ENCODE measurements around the gene C1orf159.

C1orf159 gene

DNA sequence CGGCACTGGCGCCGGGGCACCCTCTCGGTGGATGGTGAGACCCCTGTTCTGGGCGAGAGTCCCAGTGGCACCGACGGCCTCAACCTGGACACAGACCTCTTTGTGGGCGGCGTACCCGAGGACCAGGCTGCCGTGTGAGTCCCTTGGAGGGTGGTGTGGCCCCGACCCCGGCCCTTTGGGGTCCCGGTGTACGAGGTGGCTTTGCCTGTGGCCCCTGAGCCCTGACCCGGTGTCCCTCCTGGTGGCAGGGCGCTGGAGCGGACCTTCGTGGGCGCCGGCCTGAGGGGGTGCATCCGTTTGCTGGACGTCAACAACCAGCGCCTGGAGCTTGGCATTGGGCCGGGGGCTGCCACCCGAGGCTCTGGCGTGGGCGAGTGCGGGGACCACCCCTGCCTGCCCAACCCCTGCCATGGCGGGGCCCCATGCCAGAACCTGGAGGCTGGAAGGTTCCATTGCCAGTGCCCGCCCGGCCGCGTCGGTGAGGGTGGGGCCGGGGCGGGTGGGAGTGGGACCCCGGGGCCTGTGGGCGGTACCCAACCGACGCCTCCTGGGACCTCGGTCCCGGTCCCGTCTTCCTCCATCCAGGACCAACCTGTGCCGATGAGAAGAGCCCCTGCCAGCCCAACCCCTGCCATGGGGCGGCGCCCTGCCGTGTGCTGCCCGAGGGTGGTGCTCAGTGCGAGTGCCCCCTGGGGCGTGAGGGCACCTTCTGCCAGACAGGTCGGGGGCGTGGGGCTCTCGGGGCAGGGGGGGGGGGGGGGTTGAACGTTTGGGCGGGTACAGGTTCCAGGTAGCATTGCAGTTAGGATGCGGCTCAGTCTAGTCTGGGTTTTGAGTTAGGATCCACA, 66.3 kb downstream of the C1orf159 start:
- FAIRE-seq: no peak

DNA sequence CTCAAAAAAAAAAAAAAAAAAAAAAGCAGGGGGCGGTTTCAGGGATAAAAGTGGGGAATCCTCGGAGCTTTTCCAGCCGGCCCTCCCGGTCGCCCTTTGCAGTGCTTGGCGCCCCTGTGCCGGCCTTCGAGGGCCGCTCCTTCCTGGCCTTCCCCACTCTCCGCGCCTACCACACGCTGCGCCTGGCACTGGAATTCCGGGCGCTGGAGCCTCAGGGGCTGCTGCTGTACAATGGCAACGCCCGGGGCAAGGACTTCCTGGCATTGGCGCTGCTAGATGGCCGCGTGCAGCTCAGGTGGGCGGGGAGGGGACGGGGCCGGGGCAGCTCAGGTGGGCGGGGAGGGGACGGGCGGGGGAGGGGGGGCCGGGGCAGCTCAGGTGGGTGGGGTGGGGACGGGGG, 67.1 kb downstream of the C1orf159 start:
- no peak for FAIRE-seq

DNA sequence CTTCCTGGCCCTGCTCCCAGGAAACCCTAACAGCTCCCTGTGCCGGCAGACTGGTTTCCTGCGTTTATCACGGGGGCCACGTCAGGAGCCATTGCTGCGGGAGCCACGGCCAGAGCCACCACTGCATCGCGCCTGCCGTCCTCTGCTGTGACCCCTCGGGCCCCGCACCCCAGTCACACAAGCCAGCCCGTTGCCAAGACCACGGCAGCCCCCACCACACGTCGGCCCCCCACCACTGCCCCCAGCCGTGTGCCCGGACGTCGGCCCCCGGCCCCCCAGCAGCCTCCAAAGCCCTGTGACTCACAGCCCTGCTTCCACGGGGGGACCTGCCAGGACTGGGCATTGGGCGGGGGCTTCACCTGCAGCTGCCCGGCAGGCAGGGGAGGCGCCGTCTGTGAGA, 67.9 kb downstream of the C1orf159 start:
- FAIRE-seq: no peak

DNA sequence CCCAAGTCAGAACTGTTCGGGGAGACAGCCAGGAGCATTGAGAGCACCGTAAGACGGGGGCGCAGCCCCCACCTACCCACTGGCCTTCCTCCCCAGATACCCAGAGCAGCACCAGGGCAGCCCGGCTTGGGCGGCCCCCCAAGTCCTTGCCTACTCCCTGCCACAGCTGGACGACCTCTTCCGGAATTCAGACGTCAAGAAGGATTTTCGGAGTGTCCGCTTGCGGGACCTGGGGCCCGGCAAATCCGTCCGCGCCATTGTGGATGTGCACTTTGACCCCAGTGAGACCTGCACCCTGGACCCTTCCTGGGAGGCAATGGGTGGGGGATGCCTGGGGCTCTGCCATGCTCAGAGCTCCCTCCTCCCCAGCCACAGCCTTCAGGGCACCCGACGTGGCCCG, 68.5 kb downstream of the C1orf159 start:
- no peak for FAIRE-seq

DNA sequence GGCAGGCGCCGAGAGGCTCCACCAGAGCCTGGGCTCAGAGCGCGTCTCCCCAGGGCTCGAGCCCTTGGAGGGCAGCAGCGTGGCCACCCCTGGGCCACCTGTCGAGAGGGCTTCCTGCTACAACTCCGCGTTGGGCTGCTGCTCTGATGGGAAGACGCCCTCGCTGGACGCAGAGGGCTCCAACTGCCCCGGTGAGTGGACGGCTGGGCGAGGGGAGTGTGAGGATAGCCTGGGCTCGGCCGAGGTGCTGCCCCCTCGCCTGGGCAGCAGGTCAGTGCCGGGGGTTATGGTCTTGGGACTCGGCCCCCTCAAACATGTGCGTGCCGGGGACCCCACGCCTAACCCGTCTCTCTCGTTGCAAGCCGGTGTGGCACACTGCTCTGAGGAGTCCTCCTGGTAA, 69.1 kb downstream of the C1orf159 start:
- FAIRE-seq: no peak

DNA sequence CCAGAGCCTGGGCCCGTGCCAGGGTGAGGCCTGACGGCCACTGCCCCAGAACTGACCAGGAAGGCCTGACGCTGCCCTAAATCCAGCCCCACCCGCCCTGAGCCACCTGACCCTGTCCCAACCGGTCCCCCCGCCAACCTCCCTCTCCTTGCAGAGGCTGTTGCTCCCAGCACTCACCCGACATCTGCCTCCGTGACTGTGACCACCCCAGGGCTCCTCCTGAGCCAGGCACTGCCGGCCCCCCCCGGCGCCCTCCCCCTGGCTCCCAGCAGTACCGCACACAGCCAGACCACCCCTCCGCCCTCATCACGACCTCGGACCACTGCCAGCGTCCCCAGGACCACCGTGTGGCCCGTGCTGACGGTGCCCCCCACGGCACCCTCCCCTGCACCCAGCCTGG, 69.6 kb downstream of the C1orf159 start:
- no peak for FAIRE-seq

DNA sequence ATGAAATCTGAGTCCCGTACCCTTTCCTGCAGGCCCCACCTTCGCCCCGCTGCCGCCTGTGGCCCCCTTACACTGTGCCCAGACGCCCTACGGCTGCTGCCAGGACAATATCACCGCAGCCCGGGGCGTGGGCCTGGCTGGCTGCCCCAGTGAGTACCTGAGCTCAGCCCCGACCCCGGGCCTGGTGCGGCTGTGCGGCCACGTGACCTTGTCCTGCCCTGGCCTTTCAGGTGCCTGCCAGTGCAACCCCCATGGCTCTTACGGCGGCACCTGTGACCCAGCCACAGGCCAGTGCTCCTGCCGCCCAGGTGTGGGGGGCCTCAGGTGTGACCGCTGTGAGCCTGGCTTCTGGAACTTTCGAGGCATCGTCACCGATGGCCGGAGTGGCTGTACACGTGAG, 70.8 kb downstream of the C1orf159 start:
- no peak for FAIRE-seq

DNA sequence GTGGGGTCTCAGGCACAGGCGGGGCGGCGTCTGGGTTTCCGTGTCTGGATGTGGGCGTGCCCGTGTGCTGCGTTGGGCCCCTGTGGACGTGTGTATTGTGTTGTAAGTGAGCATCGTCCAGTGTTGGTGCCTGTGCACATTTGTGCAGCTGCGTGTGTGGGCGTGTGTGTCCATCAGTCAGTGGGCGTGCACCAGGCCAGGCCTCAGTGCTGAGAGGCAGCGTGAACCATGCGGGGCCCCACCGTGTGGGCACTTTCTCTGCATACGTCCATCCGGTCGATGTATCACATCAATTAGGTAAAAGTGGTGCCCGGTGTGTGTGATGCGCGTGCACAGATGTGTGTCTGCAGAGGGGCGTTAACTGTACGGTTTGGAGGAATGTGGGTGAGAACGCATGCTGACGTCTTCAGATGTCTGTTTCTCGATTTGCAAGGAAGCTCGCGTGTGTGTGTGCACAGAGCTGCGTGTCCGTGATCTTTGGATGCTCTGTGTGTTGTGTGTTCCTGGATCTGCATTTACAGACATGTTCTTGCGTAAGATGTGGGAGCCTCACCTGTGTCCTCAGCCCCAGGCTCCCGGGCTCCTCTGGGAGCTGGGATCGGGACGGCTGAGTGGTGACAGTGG, 71.3 kb downstream of the C1orf159 start:
- no peak for FAIRE-seq

DNA sequence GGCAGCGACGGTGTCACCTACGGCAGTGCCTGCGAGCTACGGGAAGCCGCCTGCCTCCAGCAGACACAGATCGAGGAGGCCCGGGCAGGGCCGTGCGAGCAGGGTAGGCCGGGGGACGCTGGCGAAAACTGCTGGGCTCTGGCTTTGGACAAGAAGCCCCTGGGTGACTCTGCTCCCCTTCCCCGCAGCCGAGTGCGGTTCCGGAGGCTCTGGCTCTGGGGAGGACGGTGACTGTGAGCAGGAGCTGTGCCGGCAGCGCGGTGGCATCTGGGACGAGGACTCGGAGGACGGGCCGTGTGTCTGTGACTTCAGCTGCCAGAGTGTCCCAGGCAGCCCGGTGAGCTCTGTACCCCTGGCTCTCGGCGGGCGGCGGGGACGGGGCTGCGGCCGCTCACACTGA, 72.0 kb downstream of the C1orf159 start:
- no peak for FAIRE-seq

DNA sequence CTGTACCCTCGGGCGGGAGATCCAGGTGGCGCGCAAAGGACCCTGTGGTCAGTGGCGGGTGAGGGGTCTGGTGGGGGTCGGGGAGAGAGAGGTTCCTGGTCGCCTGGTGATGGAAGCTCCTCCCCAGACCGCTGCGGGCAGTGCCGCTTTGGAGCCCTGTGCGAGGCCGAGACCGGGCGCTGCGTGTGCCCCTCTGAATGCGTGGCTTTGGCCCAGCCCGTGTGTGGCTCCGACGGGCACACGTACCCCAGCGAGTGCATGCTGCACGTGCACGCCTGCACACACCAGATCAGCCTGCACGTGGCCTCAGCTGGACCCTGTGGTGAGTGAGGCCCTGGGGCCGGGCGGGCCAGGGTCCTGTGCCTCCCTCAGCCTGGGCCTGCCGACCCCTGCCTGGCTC, 72.5 kb downstream of the C1orf159 start:
- FAIRE-seq: no peak

DNA sequence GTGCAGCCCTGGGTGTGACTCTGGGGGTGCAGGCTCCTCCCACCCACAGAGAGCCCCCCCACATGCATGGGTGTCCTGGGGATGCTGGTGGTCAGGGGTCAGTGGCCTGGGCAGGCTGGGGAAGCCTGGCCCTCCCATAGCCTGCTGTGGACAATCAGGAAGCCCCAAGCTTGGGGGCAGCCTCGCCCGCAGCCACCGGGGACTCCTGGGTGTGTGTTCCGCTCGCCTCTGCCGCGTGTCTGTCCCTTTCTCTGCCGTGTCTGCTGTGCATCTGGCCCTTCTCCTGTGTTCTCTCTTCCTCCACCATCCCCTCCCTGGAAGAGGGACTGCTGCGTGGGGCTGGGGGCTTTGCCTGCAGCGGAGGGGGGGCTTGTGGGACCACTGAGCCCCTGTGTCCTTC, 73.1 kb downstream of the C1orf159 start:
- no peak for FAIRE-seq

DNA sequence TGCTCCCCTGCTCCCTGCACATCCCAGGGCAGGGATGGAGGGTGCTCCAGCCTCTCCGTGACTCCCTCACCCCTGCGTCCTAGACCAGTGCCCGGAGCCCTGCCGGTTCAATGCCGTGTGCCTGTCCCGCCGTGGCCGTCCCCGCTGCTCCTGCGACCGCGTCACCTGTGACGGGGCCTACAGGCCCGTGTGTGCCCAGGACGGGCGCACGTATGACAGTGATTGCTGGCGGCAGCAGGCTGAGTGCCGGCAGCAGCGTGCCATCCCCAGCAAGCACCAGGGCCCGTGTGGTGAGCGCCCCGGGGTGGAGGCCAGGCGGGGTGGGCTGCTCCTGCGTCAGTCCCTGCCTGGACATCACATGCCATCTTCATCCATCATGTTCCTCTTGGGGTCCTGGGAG, 74.0 kb downstream of the C1orf159 start:
- FAIRE-seq: no peak

DNA sequence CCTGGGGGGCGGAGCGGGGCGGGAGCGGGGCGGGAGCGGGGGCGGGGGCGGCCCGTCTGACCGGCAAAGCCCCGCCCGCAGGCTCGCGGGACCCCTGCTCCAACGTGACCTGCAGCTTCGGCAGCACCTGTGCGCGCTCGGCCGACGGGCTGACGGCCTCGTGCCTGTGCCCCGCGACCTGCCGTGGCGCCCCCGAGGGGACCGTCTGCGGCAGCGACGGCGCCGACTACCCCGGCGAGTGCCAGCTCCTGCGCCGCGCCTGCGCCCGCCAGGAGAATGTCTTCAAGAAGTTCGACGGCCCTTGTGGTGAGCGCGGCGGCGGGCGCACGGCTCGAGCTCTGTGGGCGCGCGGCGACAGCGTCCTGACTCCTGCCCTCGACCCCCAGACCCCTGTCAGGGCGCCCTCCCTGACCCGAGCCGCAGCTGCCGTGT, 74.8 kb downstream of the C1orf159 start:
- no peak for FAIRE-seq

DNA sequence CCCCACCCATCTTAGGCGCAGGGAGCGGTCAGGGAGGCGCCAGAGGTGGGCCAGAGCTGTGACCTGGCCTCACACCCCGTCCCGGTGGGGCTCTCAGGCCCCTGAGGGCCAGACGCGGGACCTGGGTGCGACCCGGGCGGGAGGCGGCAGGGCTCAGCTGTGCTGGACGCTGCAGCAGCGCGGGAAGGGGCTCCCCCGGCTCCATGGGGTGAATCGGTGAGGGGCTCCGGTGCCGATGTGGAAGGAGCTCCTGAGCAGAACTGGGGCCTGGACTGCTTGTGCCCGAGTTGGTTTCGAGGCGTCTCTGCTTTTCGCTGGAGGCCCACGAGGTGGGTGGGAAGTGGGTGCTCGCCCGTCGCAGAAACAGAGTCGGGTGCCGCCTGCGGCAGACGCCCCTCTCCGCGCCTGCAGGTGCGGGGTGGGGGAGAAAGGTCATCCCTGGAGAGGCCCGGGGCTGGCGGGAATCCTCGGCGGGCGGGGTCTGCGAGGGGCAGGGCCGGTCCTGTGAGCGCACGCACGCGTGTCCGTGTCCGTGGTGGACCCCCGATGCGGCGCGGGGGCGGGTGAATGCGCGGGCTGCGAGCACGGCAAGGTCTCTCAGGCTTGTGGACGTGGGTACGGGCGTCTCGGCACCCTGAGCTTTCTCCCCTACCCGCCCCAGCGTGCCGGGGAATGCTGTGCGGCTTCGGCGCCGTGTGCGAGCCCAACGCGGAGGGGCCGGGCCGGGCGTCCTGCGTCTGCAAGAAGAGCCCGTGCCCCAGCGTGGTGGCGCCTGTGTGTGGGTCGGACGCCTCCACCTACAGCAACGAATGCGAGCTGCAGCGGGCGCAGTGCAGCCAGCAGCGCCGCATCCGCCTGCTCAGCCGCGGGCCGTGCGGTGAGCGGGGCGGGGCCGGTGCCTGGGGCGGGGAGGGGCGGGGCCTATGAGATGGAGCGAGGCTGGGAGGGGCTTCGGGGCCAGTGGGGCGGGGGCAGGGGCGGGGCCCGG, 75.6 kb downstream of the C1orf159 start:
- FAIRE-seq: no peak

DNA sequence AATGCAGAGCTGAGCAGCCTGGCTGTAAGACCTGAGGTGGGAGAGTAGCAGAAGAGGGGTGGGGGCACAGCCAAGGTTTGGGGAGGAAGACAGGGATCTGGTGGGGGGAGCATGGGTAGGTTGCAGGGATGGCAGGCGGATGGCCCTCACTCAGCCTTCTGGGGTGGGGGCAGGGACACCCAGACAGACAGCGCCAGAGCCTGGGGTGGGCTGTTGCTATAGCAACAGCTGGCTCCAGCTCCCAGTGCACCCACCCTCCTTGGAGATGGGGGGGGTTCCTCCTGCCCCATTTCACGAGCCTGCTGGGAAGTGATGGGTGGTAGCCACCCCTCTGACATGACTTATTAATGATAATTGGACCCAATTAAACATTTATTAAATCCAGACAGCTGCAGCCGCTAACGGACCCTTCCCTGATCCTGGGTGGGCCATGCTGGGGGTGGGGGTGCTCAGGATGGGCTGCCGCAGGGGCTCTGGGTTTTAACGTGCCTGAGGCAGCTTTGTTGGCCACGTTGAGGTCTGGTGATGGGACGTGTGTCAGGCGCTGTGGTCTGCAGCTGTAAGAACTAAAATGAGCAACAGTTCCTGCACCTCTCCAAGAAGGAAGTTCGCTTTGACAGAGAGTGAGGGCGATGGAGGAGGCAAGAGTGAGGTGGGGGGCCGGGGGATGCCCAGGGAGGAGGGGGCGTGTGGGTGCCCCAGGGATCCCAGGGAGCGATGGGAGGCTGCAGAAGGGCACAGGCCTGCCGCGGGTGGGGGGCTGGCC, 76.6 kb downstream of the C1orf159 start:
- FAIRE-seq: no peak

DNA sequence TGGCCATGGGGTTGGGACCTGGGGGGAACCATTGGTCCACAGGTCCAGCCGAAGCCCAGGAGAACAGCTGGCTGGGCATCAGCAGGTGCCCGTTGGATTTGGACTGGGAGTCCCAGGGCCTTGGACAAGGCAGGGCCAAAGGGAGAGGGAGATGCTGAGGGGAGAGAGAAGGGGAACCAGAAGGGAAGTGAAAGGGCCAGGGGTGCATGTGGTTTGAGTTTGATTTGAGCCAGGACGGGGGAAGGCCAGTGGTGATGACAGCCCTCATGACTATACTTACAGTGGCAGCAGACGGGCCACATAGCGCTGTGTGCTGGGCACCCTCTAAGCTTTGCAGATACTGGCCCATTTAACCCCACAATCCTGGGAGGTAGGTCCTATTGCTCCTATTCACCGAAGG, 77.2 kb downstream of the C1orf159 start:
- FAIRE-seq: no peak

DNA sequence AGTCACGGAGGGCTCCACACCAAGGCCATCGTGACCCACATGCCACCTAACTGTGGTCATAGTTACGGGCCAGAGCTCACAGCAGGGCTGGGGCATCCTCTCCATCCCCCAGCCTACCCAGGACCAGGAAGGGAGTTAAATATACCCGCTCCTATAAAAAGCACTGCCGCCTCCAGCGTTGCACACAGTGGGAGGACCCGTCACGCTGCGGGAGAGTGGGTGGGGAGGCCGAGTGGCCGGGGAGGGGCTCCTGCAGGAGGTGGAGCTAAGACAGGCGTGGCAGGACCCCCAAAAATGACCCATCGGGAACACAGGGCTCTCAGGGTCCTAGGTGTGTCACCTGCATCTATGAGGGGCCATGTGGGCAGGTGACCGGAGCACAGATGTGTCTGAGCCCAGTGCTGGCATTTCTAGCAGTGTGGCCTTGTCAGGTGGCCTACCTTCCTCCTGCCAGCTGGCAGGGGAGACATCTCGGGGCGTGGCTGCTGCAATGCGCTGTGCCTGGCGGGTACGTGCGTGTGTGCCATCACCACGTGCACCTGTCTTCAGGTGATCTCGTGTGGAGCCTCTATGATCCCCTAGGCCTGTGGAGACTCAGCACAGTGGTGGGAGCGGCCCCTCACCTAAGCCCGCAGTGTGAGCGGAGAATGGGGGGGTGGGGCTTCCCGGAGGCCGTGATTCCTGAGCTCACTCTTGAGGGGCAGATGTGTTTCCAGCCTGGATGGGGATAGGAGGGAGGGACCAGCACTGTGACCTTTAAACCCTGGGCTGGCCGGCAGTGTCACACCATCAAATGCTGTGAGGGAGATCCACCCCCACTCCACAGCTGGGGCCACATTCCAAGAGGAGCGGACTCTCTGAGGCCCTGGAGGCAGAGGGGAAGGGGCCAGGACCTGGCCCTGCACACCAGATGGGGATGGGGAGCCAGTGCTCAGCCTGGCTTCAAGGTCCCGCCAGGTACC, 78.2 kb downstream of the C1orf159 start:
- FAIRE-seq: no peak

DNA sequence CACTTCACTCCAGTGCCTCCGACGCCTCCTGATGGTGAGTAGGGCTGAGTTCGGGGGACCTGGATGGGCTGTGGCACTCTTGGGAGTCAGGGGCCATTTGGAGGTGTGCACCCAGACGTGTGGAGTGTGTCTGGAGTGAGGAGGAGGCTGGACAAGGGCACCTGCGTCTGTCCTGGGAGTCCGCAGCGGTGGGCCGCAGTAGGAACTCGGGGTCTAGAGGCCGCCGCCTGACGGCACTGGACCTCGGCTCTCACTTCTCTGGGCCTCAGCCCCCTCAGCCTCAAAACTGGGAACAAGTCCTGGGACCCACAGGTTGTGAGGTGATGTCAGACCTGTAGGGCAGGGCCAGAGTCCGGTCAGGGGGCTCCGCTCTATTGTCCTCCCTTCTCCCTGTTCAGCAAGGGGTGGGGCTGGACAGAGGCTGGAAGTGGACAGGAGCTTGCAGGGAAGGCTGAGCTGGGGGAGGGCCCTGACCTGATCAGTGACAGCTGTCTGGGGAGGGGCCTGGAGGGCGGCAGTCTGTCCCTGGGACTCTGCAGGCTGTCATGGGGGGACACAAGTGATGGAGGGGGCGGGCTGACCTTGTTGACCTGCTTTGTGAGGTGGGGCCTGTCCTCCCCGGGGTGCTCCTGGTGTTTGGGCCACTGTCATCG, 80.5 kb downstream of the C1orf159 start:
- no peak for FAIRE-seq

DNA sequence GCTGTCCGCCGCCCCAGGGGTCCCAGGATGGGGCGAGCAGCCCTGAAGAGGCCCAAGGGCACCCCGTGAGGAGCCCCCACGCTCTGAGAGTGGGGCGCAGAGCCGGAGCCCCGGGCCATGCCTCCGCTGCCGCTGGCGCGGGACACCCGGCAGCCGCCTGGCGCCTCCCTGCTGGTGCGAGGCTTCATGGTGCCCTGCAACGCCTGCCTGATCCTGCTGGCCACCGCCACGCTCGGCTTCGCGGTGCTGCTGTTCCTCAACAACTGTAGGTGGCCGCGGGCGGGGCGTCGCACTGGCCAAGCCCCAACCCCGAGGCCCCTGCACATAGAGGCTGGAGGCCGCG, 81.5 kb downstream of the C1orf159 start:
- no peak for FAIRE-seq

DNA sequence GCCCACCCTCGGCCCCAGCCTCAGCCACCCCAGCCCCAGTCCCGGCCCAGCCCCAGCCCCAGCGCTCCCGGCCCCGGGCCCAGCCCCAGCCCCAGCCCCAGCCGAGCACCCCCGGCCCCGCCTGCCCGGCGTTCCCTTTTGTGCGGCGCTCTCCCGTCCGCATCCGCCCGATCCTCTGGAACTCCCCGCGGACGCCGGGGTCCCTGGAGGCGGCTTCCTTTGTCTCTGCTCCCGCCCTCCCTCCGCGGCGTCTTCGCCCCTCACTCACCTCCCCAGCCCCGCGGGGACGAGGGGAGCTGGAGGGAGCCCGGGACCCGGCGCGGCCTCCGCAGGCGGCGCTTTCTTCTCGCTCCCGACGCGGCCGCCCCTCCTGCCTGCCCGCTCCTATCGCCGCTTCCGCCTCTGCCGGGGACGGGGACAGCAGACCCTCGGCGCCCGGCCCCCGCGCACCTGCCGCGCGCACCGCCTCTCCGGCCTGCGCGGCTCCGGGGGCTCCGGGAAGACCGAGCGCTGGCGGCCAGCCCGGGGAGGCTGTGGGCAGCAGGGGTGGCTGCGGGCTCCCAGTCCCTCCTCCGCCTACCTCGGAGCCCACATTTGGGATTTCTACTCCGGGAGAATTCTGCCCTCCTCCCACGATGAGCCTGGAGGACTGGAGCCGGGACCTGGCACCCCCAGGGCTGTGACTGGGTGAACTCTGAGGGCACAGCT, 82.0 kb downstream of the C1orf159 start:
- FAIRE-seq: no peak

All from G401.6 (cell line).